GM08714 (cell line): ENCODE measurements around the gene AQP2.

Source experiments
- H3K4me3 ChIP-seq: fragments of 200-500 bp; sonication (Bioruptor generic); 2 replicates; pipeline ENCODE4 v1.5.1; 2014; ENCODE audit warnings: mild to moderate bottlenecking, low read length, inconsistent platforms
- ZNF274 ChIP-seq: IDR thresholded peaks from 2 replicates; pipeline ENCODE4 v1.6.1; 2012; ENCODE audit warnings: mild to moderate bottlenecking, low read depth, low read length

The AQP2 gene

GRCh38 chr12:49950273-49951251 is at the start of gene AQP2:
TSS of gene AQP2 (plus strand) at chr12:49950737. CDS start at chr12:49950831, 94 bp downstream.
- no peak for TF ChIP-seq ZNF274
- H3K4me3 ChIP-seq: no peak within 1 kb of the TSS

- no peak for TF ChIP-seq ZNF274
- H3K4me3 ChIP-seq: no peak overlapping the region
Measured at GRCh38 chr12:49901026-49901425, 49.5 kb upstream of the AQP2 start.

GRCh38 chr12:49901986-49902385 is 48.6 kb upstream of the AQP2 start:
- TF ChIP-seq ZNF274: no peak

GRCh38 chr12:49902399-49903350 is 47.9 kb upstream of the AQP2 start:
- H3K4me3 ChIP-seq: no peak overlapping the region
- TF ChIP-seq ZNF274: no peak

More at GRCh38 chr12:49901986-49902385, 48.6 kb upstream of the AQP2 start:
- no peak overlapping the region for H3K4me3 ChIP-seq

GRCh38 chr12:49903351-49903699 is 47.2 kb upstream of the AQP2 start:
- TF ChIP-seq ZNF274: no peak
- no peak overlapping the region for H3K4me3 ChIP-seq

GRCh38 chr12:49903700-49904423 is 46.7 kb upstream of the AQP2 start, which contains the start of gene FAIM2:
TSS of gene FAIM2 (minus strand) at chr12:49903900. CDS start at chr12:49903792, 108 bp downstream.
- no peak within 1 kb of the TSS for H3K4me3 ChIP-seq
- TF ChIP-seq ZNF274: no peak

- TF ChIP-seq ZNF274: no peak
- no peak overlapping the region for H3K4me3 ChIP-seq
Measured at GRCh38 chr12:49904601-49905000, 45.9 kb upstream of the AQP2 start.

- H3K4me3 ChIP-seq: no peak overlapping the region
- TF ChIP-seq ZNF274: no peak
Measured at GRCh38 chr12:49905718-49906314, 44.7 kb upstream of the AQP2 start.

GRCh38 chr12:49907352-49907751 is 43.2 kb upstream of the AQP2 start:
- no peak overlapping the region for H3K4me3 ChIP-seq
- TF ChIP-seq ZNF274: no peak

GRCh38 chr12:49909356-49909755 is 41.2 kb upstream of the AQP2 start:
- no peak overlapping the region for H3K4me3 ChIP-seq
- TF ChIP-seq ZNF274: no peak

- no peak overlapping the region for H3K4me3 ChIP-seq
- TF ChIP-seq ZNF274: no peak
Measured at GRCh38 chr12:49909826-49910225, 40.7 kb upstream of the AQP2 start.

GRCh38 chr12:49910331-49911212 is 40.0 kb upstream of the AQP2 start:
- TF ChIP-seq ZNF274: no peak

More at GRCh38 chr12:49910331-49911212, 40.0 kb upstream of the AQP2 start:
- no peak overlapping the region for H3K4me3 ChIP-seq
